Breast epithelium (tissue), 3 donors: ENCODE results near the gene MYO1E.

Experiments used
- CTCF ChIP-seq, 3 donors: fragments of 450-650 bp; IDR thresholded peaks; one replicate each; pipeline ENCODE4 v1.5.1; 2016 to 2017; ENCODE audit warnings: antibody characterized with exemption in 3 of 3, mild to moderate bottlenecking in 3 of 3, moderate library complexity in 3 of 3
- POLR2A ChIP-seq: fragments of 450-650 bp; IDR thresholded peaks from one replicate; pipeline ENCODE4 v1.6.1; 2016; ENCODE audit warnings: antibody characterized with exemption, mild to moderate bottlenecking, moderate library complexity

DNA sequence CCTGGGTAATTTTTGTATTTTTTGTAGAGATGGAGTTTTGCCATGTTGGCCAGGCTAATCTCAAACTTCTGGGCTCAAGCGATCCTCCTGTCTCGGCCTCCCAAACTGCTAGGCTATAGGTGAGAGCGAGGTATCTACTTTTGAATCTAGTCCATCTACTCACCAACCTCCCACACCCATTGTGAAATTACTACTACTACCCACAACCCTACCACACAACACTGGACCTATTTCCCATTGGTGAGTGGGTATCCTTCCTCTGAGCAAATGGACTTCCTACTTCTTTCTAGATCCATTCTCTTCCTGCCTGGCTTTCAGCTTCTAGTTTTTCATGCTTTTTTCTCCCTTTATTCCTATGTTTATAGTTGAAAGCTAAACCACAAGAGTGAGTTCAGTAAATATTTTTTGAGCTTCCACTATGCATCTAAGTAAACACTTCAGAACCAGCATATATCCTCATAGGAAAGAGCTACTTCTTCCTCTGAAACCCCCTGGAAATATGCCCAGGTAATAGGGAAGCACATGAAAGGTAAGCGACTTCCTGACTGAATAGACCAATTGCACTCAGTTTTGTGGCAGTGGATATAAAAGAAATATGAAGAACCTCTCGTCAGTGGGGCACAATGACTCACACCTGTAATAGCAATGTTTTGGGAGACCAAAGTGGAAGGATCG is 39.1 kb downstream of the MYO1E start:
- TF ChIP-seq CTCF (IDR thresholded peaks at IDR 0.05) (no peak), POLR2A (no peak)
